Measurements from ENCODE around the gene SPOUT1. TPM values are rescaled to one million over a fixed set of nuclear protein-coding genes. Genes with fewer than 3 reads are reported as not detected.
A peak's percentile ranks its signal among the peaks of the same experiment; 100 is the strongest.

Gene SPOUT1
- total and polyA plus RNA-seq, 2 of the 13 experiments (the other 11 are each of a cell fraction or from before 2014, with no cell fraction given), result 39.0 to 45.8 TPM

DNA sequence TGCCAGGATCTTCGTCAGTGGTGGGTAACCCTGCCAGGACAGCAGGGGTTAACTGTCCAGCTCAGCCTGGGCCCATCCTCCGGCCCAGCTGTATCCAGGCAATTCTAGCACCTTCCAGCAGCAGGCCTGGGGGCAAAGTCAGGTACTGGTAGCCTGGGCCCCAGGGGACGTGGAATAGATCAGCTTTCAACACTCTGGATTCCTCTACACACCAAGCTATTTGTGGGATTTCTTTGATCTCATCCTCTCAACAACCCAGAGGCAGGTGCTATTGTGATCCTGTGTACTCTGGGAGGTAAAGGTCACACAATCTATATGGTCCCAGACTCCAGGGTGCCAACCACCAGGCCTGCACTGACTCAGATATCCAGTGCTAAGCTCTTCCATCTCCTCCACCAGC, 8.7 kb upstream of the SPOUT1 start (continued):
- peak; percentile 71; the same call in 1 of the 2 replicates for TF ChIP-seq RXRB (CRISPR knock-in tag; IDR thresholded peaks at IDR 0.05; ENCODE audit: borderline replicate concordance)
- TF ChIP-seq ELF3 (CRISPR knock-in tag; IDR thresholded peaks at IDR 0.05), result 0 out of 2 replicates have a peak, but pooled peaks have one; percentile 30
- TF ChIP-seq, protein P1, sequence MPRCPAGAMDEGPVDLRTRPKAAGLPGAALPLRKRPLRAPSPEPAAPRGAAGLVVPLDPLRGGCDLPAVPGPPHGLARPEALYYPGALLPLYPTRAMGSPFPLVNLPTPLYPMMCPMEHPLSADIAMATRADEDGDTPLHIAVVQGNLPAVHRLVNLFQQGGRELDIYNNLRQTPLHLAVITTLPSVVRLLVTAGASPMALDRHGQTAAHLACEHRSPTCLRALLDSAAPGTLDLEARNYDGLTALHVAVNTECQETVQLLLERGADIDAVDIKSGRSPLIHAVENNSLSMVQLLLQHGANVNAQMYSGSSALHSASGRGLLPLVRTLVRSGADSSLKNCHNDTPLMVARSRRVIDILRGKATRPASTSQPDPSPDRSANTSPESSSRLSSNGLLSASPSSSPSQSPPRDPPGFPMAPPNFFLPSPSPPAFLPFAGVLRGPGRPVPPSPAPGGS (CRISPR knock-in tag; IDR thresholded peaks at IDR 0.05), result 0 out of 2 replicates have a peak, but pooled peaks have one; percentile 26
- TF ChIP-seq, protein P2, sequence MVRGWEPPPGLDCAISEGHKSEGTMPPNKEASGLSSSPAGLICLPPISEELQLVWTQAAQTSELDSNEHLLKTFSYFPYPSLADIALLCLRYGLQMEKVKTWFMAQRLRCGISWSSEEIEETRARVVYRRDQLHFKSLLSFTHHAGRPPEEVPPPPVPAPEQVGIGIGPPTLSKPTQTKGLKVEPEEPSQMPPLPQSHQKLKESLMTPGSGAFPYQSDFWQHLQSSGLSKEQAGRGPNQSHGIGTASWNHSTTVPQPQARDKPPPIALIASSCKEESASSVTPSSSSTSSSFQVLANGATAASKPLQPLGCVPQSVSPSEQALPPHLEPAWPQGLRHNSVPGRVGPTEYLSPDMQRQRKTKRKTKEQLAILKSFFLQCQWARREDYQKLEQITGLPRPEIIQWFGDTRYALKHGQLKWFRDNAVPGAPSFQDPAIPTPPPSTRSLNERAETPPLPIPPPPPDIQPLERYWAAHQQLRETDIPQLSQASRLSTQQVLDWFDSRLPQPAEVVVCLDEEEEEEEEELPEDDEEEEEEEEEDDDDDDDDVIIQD (CRISPR knock-in tag; IDR thresholded peaks at IDR 0.05; ENCODE audit: low read depth), result peak; percentile 47; the same call in 1 of the 2 replicates
- TF ChIP-seq CBX1 (IDR thresholded peaks at IDR 0.05; ENCODE audit: low read depth), result no peak
- TF ChIP-seq KAT8 (CRISPR knock-in tag; IDR thresholded peaks at IDR 0.05), result peak; percentile 48; the same call in 1 of the 2 replicates
- TF ChIP-seq, protein P3, sequence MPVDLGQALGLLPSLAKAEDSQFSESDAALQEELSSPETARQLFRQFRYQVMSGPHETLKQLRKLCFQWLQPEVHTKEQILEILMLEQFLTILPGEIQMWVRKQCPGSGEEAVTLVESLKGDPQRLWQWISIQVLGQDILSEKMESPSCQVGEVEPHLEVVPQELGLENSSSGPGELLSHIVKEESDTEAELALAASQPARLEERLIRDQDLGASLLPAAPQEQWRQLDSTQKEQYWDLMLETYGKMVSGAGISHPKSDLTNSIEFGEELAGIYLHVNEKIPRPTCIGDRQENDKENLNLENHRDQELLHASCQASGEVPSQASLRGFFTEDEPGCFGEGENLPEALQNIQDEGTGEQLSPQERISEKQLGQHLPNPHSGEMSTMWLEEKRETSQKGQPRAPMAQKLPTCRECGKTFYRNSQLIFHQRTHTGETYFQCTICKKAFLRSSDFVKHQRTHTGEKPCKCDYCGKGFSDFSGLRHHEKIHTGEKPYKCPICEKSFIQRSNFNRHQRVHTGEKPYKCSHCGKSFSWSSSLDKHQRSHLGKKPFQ (CRISPR knock-in tag; IDR thresholded peaks at IDR 0.05; ENCODE audit: insufficient replicate concordance), result no peak
- peak; percentile 69 for TF ChIP-seq DPF2 (CRISPR knock-in tag; IDR thresholded peaks at IDR 0.05; ENCODE audit: borderline replicate concordance, low read depth)
- TF ChIP-seq ERF (CRISPR knock-in tag; IDR thresholded peaks at IDR 0.05), result peak; percentile 52; the same call in 1 of the 2 replicates
- peak; percentile 56; the same call in 1 of the 2 replicates for TF ChIP-seq ZNF614 (CRISPR knock-in tag; IDR thresholded peaks at IDR 0.05; ENCODE audit: borderline replicate concordance)
- peak; percentile 75 for TF ChIP-seq HDAC1 (CRISPR knock-in tag; IDR thresholded peaks at IDR 0.05)
- TF ChIP-seq CCDC6 (CRISPR knock-in tag; IDR thresholded peaks at IDR 0.05), result 0 out of 2 replicates have a peak, but pooled peaks have one; percentile 30
- TF ChIP-seq MED1 (CRISPR knock-in tag; IDR thresholded peaks at IDR 0.05), result peak; percentile 62
- TF ChIP-seq HDAC2 (CRISPR knock-in tag; IDR thresholded peaks at IDR 0.05), result peak; percentile 76
- peak; percentile 65 for TF ChIP-seq ARID3A (IDR thresholded peaks at IDR 0.05; ENCODE audit: low read depth, low read length)
- TF ChIP-seq ZBTB33 (CRISPR knock-in tag; IDR thresholded peaks at IDR 0.05), result 0 out of 2 replicates have a peak, but pooled peaks have one; percentile 14
- peak; percentile 68; the same call in 1 of the 2 replicates for TF ChIP-seq ZNF224 (CRISPR knock-in tag; IDR thresholded peaks at IDR 0.05)
- peak; percentile 69 for TF ChIP-seq GATAD2A (CRISPR knock-in tag; IDR thresholded peaks at IDR 0.05)
- no peak for TF ChIP-seq ZNF674 (CRISPR knock-in tag; IDR thresholded peaks at IDR 0.05; ENCODE audit: low read depth)
- TF ChIP-seq GLI4 (CRISPR knock-in tag; IDR thresholded peaks at IDR 0.05; ENCODE audit: borderline replicate concordance), result no peak
